HuH-7.5 (cell line): ENCODE measurements around the gene CFAP410.

Experiments used
- DNase-seq: peaks from one replicate; pipeline ENCODE4 v3.0.0; 2011; ENCODE audit warnings: low spot score

The CFAP410 gene

DNA sequence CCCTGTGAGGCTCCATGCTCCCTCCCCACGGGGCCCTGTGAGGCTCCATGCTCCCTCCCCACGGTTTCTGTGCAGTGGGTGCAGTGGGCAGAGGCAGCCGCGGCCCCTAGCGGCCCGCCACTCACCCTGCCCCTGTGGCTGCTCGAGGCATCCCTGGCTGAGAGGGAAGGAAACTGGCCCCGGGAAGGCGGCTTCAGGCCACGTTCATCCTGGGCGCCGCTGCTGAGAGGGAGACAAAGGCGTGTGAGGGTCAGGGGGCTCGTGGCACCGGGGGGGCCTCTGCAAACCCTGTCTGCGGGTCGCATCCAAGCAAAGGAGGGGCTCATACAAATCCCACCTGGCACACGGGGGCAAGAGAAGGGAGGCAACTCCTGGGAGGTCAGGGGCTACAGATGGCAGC is 8.5 kb downstream of the CFAP410 start:
- no peak for DNase-seq

DNA sequence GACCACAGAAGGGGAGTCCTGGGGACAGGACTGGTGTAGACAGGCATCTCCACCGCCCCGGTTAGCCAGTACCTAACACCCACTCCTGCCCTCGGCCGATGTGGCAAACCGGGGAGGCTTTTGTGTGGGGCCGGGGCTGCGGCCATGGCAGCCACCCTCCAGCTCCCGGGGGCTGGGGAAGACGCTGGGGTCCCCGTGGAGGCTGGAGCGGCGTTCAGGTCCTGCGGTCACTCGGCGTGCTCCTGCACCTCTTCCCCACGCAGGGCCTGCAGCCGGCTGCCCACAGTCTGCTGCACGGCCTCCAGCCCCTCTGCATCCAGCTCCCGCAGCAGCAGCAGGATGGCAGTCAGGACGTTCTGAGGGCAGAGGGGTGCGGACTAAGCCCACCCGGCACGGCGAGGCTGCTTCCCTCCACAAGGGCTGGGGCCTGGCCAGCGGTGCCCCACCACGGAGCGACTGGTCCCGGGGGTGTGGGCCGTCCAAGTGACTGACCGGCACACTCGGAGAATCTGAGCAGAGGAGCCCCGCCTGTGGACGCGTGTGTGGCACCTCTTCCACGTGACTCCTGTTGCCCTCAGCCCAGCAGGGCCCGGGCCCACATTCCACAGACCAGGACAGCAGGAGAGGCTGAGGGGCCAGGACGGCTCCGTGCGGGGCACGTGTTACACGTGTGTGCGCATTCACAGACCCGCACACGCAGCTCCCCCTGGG is 9.1 kb downstream of the CFAP410 start:
- DNase-seq: no peak

DNA sequence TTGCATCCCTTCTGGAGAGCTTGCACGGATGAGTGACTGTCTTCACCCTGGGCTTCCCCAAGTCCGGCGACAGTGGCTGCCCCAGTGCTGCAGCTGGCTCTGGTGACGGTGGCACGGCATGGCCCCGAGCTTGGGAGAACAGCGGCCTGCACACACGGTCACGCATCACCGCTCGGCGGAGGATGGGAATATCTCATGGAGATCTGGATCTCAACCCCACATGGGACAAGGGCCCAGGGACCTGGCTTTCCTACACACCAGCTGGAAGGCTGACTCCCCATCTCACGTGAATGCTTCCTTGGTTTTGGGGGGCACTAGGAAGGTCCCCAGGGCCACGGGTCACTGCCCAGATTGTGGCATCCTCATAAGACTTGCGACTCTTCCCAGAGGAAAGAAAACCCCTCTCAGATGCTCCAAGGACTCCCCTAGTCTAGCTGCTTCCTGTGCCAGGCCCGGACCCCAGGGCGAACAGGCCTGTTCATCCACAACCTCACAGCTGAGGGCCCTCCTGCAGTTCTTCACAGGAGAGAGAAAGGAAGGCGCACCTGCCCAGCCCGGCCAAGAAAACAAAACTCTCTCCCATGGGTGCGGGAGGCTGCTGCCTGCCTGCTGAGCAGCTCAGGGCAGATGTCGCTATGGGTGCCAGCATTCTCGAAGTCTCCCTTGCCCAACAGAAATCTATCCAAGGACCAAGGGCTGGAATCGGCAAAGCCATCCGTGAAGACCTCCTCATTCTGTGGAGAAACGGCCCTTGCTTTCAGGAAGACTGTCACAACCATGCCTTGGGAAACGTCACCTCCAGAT is 9.9 kb downstream of the CFAP410 start:
- DNase-seq: no peak

DNA sequence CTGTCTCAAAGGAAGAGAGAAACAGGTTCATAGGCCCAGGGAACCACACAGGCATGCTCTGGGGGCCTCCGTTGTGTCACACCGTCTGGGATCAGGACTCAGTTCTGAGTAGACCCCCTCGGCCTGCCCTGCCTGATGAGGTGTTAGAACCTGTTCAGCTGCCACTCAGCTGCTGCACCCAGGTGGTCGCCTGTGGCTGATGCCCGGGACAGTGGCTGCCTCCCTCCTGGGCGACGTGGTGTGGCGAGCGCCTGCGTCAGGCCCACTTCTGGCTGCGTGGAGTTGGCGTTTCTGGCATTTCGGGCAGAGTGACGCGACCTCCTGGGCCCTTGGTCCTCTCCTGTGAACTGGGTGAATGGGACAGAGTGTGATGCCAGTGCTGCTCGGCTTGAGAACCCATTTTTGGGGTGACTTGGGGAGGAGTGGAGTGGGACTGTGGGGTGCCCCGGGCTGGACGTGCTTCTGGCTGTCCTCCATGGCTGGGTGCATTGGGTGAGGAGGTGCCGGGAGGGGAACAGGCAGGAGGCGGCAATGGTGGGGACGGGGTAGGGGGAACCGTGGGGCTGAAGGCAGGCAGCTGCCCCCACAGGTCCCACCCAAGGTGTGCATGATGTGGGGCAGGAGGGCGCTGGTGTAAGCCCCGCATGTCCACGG is 10.8 kb downstream of the CFAP410 start:
- DNase-seq: no peak

DNA sequence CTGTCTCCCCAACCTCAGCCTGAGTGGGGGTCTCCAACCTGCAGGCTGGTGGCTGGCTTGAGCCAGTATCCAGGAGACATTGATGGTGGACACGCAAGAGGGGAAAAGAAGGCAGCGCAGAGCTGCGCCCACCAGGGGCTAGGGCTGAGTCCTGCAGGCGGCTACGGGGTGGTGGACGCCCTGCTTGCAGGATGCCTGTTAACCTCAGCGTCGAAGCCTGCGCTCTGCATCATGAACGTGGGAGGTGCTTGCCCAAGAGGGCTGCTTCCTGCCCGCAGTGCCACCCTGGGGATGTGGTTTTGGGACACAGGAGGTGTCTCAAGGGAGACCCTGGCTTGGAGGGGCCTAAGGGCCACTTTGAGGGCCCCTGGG is 11.6 kb downstream of the CFAP410 start:
- DNase-seq: no peak

DNA sequence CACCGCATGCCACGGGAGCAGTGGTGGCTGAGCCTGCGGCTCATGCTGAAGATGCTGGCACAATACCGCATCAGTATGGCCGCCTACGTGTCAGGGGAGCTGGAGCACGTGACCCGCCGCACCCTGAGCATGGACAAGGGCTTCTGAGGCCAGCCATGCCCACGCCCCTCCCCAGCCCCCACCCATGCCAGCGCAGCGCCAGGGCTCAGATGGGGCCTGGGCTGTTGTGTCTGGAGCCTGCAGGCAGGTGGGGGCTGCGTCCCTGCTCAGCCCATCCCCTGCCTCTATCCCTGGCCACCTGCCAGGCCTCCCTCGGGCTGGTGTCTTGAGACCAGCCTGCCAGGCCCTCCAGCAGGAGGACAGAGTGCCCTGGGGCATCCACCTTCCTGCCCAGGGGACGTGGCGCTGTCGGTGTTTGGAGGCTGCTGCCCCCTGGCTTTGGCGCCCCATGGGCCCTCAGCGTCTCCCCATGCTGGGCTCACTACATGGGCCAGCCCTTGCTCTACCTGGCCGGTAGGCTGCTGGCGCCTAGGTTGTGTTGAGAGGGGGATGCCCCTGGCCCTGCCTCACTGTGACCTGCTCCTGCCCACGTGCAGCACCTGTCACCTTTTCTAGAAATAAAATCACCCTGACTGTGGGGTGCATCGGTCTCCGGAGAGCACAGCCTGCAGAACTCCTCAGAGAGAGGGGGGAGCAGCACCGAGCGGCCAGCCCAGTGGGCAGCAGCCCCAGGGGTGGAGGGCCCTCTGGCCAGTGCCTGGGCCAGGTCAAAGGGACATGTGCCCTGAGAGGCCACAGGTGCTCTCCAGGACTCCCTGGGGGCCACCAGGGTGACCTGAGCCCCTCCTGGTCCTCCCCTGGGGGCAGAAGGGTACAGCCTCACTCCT is 12.2 kb downstream of the CFAP410 start:
- DNase-seq: no peak

DNA sequence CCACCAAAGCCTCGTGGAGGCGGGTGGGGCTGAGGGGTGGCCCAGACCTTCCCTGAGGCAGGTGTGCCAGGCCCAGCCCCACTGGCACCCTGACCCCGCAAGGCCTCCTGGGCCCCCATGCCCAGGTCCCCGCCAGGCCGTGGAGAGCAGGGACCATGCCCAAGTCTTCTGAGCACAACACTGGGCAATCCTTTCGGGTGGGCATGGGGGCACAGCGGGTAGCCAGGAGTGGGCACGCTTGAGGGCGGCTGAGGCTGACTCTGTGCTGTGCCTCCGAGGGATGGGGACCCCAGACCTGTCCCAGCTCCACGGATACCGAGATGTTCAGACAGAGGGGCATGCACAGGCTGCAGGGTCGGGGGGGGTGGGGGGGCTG is 12.9 kb downstream of the CFAP410 start:
- no peak for DNase-seq

DNA sequence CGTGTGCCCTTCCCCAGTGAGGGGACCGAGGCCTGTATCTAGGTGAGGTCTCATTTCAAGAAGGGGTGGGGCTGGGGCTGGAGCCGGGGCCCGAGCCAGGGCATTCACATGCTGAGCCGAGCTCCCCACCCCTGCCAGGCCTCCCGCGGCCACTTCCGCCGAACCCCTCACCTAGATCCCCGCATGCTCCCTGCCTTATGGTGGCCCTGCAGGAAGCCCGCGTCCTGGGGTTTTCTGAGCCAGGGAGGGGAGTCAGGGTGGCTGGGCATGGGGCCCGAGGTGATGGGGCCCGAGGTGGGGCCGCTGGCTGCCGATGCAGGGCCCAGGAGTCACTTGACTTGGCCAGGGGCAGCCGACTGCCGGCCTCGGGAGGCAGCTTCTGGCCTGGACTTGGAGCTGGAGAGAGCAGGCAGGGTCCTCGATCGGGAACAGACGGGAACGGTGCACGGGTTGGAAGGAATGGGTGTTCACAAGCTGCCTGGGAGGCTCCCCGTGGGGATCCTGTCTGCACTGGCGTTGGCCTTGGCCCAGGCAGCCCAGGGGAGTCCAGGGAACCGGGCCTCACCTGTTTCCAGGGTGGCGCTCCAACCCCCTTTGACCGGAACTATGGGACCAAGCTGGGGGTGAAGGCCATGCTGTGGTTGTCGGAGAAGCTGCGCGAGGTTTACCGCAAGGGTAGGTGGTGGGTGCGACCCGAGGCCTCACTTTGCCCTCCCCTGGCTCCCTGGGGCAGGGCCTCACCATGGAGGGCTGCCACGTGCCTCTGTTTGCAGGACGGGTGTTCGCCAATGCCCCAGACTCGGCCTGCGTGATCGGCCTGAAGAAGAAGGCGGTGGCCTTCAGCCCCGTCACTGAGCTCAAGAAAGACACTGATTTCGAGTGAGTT is 13.6 kb downstream of the CFAP410 start:
- no peak for DNase-seq

DNA sequence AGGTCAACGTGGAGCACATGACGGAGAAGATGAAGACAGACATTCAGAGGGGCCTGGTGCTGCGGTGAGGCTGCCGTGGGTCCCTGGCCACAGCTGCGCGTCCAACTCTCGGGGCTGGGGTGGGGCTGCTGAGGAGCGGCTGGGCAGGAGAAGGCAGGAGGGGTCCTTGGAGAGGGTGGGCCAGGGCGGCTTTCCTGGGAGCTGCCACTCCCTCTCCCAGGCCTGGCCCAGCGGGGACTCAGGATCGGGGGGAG is 14.4 kb downstream of the CFAP410 start:
- no peak for DNase-seq

DNA sequence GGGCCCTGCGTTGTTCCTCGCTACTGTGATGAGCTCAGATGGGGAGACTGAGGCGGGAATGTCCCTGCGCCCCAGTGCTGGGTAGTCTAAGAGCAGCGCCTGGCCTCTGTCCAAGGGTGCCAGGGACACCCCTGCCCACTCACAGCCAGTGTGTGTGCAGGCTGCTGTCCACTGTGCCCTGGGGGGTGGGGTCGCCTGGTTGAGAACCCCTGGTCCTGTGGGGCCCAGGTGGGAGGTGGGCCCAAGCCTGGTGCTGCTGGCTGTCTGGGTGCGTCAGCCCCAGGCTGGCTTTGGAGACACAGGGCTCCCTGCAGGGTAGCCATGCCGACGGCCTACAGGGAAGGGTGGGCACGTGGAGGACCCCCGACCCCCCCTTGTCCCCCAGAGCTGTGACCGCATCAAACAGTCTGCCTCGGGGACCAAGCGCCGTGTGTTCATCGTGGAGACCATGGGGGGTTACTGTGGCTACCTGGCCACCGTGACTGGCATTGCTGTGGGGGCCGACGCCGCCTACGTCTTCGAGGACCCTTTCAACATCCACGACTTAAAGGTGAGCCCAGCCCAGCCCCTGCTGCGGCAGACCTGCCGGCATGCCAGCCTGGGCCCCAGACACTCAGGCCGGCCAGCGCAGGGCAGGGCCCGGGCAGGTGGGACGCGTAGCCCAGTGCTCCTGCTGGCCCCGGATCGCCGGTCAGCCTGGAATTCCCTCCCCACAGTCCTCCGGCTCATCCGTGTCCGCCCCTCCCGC is 14.9 kb downstream of the CFAP410 start:
- no peak for DNase-seq

DNA sequence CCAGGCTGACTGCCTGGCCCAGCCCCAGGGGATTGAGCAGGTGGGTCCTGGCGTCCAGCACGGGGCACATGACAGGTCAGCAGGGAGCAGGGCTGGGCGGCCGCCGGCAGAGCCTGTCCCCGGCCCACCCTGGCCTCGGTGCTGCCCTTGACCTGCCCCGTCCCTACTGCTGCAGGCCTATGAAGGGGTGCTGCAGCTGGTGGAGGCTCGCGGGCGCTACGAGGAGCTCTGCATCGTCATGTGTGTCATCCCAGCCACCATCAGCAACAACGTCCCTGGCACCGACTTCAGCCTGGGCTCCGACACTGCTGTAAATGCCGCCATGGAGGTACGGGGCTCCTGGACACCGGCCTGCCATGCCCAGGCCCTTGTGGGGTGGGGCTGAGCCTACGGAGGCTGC is 15.6 kb downstream of the CFAP410 start:
- no peak for DNase-seq

DNA sequence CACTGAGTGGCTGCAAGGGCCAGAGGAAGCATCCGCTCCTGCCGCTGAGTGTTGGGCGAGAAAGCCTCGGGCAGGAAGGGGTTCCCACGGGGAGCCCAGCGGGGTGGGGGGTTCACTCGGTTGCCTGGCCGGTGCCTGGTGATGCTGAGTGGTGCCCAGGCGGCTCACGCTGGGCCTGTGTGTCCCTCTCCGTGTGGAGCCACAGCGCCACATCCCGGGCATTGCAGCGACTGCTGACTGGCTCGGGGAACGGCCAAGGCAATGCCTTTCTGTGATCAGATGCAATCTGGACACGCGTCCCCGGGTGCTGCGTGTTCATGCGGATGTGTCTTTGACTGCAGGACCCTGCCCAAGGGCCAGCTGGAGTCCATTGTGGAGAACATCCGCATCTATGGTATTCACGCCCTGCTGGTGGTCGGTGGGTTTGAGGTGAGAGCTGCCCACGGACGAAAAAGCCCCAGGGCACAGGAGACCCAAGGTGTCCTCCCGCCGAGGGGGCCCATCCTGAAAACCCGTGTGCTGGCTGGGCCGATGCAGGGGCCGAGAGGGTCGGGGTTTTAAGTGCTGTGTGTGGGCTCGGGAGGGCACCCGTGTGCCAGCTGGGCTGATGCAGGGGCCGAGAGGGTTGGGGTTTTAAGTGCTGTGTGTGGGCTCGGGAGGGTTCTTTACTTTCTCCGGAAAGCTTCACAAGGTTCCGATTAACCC is 16.4 kb downstream of the CFAP410 start:
- no peak for DNase-seq

DNA sequence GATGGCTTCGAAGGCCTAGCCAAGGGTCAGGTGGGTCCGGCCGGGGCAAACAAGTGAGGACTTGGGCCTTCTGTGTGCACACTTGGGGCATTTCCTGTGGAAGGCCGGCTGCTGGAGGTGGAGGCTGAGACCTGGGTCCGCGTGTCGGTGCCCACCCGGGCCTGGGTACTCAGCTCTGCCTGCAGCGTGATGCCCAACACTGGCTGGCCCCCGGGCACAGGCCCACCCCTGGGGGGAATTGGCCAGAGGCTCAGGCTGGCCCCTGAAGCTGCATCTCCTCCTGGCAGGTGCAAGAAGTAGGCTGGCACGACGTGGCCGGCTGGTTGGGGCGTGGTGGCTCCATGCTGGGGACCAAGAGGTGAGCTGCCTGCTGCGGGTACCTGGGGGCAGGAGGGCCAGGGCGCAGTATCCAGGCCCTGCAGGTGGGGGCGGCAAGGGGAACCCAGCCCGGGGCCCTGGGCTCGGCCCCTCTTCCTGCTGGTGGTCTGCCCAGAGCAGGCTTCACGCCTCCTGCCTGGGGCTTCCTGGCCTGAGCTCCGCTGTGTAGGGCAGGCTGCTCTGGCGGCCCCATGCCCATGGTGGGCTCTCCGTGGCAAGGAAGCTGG is 17.2 kb downstream of the CFAP410 start:
- DNase-seq: no peak

DNA sequence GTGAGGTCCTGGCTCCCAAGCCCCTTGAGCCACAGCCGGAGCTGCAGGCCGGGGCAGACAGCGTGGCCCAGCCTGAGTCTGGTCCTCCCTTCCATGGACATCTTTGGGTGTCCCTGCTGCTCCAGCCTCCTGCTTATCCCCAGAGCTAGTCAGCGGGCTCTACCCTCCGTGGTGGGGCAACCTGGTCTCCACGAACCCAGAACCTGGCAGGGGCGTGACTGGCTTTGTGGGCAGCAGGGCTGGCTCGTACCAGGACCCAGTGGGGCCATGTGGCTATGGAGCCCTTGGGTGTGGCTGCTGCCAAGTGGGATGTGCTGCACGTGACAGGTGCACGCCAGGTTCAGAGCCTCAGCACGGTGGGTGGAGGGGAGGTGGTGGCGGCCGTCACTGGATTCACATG is 18.3 kb downstream of the CFAP410 start:
- DNase-seq: no peak

DNA sequence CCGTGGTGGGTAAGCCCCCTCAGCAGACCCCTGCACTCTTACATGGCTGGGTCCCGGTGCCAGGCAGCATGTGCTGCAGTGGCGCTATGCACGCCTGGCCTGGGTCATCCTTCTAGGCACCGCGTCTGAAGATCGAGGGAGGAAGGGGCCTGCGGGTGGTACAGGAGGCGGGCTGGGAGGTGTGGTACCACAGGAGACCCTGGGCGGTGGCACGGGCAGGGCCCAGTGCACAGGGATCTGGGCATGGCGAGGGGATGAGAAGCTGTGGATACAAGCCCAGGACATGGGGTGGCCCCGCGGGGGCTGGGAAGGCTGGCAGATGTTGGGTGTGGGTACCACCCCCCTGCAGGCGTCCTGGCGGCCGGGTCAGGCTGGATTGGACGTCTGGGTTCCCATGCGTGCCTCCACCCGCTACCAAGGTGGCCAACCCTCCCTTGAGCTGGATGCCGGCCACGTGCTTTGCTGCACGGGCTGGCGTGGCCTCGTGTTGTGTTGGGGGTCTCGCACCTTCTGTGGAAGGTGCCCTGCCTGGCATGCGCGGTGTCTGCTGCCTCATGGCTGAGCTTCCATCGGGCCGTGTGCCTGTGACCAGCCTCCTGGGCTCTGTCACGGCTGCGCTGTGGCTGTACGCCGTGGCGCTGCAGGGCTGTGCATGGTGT is 19.7 kb downstream of the CFAP410 start:
- DNase-seq: no peak

DNA sequence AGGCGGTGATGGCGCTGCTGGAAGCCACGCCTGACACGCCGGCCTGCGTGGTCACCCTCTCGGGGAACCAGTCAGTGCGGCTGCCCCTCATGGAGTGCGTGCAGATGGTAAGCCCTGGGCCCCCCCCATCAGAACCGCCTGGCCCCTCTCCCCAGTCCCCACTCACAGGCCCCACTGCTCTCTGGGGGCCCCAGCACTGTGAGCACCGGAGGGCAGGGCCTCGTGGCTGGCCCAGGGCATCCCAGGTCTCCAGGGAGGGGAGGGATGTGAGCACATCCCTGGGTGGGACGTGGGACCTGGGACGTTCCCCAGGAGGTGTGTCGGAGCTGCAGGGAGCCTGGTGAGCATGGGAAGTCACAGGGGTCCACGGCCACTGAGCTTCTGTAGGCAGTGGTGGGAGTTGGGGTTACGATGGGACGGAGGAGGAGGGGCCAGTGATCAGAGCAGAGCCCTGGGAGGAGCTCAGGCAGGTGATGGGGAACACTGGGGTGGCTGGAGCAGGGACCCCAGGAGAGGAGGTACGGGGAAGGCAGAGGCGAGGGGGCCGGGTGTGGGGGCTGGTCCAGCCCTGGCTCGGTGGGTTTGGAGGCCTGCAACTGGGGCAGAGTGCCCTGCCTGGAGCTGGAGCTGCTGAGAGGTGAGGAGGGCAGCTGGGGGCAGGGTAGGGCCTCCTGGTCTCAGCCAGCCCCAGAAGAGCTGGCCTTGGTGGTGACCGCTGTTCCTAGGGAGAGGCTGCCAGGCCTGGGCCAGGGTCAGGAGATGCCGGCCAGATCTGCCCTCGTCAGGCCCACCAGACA is 20.5 kb downstream of the CFAP410 start:
- DNase-seq: no peak

DNA sequence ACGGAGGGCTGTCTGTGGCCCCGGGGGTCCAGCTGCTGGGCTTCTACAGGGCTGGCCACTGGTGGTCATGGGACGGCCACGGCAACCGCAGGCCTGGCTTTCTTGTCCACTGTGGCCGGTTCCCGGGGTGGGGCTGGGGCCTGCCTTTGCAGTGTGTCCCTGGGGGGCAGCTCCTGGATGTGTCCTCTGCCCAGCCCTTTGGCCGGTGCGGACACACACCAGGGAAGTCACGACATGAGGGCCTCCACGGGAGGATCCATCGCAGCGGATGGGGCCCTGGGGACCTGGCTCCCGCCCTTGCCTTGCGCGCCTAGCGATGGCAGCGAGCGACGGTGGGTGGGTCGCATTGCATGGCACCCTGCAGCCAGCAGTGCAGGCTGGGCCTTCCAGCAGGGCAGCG is 21.3 kb downstream of the CFAP410 start:
- no peak for DNase-seq

DNA sequence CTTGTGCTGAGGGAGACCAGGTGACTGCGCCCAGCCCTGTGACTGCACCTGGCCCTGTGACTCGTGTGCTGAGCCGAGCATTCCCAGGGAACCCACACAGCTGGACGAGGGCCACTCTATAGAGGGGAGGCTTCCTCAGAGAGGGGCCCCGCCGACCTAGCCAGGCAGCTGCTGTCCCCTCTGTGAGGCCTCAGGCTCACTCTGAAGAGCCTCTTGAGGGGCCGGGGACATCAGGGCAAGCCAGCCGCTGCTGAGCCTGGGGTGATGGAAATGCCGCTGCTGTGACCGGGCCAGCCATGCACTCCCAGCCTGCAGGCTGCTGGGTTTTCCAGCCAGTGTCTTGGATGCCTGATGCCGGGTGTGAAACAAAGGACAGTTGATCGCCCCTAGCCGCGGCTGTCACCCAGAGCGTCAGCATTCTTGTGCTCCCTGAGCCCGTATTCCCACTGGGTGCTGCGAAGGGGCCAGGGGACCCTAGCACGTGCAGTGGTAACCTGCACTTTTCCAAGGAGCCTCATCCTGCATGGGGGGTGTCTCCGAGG is 21.9 kb downstream of the CFAP410 start:
- no peak for DNase-seq
